A549 (cell line): ENCODE results near the gene SEMA6C. TPM values are rescaled to one million over a fixed set of nuclear protein-coding genes. Genes with fewer than 3 reads are reported as not detected.
"Not testable (repeated sequence)": the region's sequence is repeated elsewhere in the genome, so short reads cannot be mapped to it uniquely, and the experiment has no call there.

Experiments
- ATAC-seq, 2 experiments: fragments of 200-7000 bp in 1 of 2; fragments of >200 bp in 1 of 2; cut with Nextera tagmentation in 1 of 2; cut with Tn5 transposase in 1 of 2; 3 replicates each; pipeline versions ENCODE4 v1.8.0 to v1.9.1; 2018 to 2020; ENCODE audit warnings: mild to moderate bottlenecking in 1 of 2, moderate library complexity in 1 of 2
- CTCF ChIA-PET: fragments of 300-600 bp; sonication (Branson Sonifier 250); formaldehyde crosslinking; extraction: SDS; loops from one replicate; lab custom pipeline; 2021; ENCODE audit warnings: antibody characterized with exemption, inconsistent platforms; lab: Yijun Ruan, JAX
- POLR2A ChIA-PET: fragments of 350-600 bp; formaldehyde crosslinking; extraction: SDS; loops from one replicate; lab custom pipeline; 2021; ENCODE audit warnings: antibody characterized with exemption, inconsistent platforms; lab: Yijun Ruan, JAX
- DNase-seq, 2 experiments: peaks; one replicate each; pipeline versions ENCODE4 v3.0.0 to v3.0.0-alpha.2; 2011 to 2016; ENCODE audit warnings: low read depth in 1 of 2, low spot score in 1 of 2
- FAIRE-seq: peaks from 2 replicates; lab custom pipeline; 2011; peaks lifted over from hg19 to GRCh38; lab: Jason Lieb, UNC
- H3K27ac ChIP-seq, 2 experiments: fragments of >200 bp; sonication (Bioruptor Twin); formaldehyde crosslinking; 3 replicates each; pipeline ENCODE4 v1.5.1; 2016 to 2017
- H3K4me1 ChIP-seq: fragments of >200 bp; sonication (Bioruptor Twin); formaldehyde crosslinking; 3 replicates; pipeline ENCODE4 v1.6.1; 2016
- H3K4me2 ChIP-seq: fragments of >200 bp; sonication (Bioruptor Twin); formaldehyde crosslinking; 3 replicates; pipeline ENCODE4 v1.6.1; 2016
- H3K4me3 ChIP-seq: fragments of >200 bp; sonication (Bioruptor Twin); formaldehyde crosslinking; 3 replicates; pipeline ENCODE4 v1.5.1; 2016
- H3K9me3 ChIP-seq: fragments of >200 bp; sonication (Bioruptor Twin); formaldehyde crosslinking; 3 replicates; pipeline ENCODE4 v1.6.1; 2016
- BHLHE40 ChIP-seq: IDR thresholded peaks from 2 replicates; pipeline ENCODE4 v1.6.1; 2012; ENCODE audit warnings: low read depth, low read length, inconsistent platforms
- CBX8 ChIP-seq: fragments of 200-600 bp; sonication (generic); IDR thresholded peaks from 2 replicates; pipeline ENCODE4 v1.6.1; 2016
- CHD4 ChIP-seq: fragments of 200-600 bp; sonication (generic); IDR thresholded peaks from 2 replicates; pipeline ENCODE4 v1.6.1; 2016; ENCODE audit warnings: antibody characterized with exemption, mild to moderate bottlenecking, borderline replicate concordance
- EHMT2 ChIP-seq: fragments of 200-600 bp; sonication (generic); IDR thresholded peaks from 2 replicates; pipeline ENCODE4 v1.6.1; 2016; ENCODE audit warnings: antibody characterized with exemption, low read depth, mild to moderate bottlenecking, moderate library complexity
- EP300 ChIP-seq, 2 experiments: fragments of >200 bp; sonication (Bioruptor Twin); formaldehyde crosslinking; IDR thresholded peaks; 2 replicates in 1 of 2; 3 replicates in 1 of 2; pipeline ENCODE4 v1.6.1; 2016 to 2017
- FOSL2 ChIP-seq, 2 experiments: fragments of 450-650 bp in 1 of 2; fragments of >200 bp in 1 of 2; sonication (Bioruptor Twin) in 1 of 2; formaldehyde crosslinking; IDR thresholded peaks; 2 replicates each; pipeline versions ENCODE4 v1.5.0 to v1.6.1; 2016 to 2020; ENCODE audit warnings: mild to moderate bottlenecking in 1 of 2, moderate library complexity in 1 of 2
- HOXB13 ChIP-seq: fragments of 250-450 bp; sonication (Bioruptor Pico); IDR thresholded peaks from 2 replicates; pipeline ENCODE4 v1.5.0; 2020; ENCODE audit warnings: low read depth, mild to moderate bottlenecking, moderate library complexity
- JUN ChIP-seq, 2 experiments: fragments of >200 bp; sonication (Bioruptor Twin); formaldehyde crosslinking; IDR thresholded peaks; 2 replicates in 1 of 2; 3 replicates in 1 of 2; pipeline ENCODE4 v1.6.1; 2016 to 2017
- JUNB ChIP-seq: fragments of >200 bp; sonication (Bioruptor Twin); formaldehyde crosslinking; IDR thresholded peaks from 2 replicates; pipeline ENCODE4 v1.6.1; 2016
- MAFK ChIP-seq: fragments of 450-650 bp; IDR thresholded peaks from 2 replicates; pipeline ENCODE4 v1.6.1; 2014; ENCODE audit not compliant: partially characterized antibody
- NPAS2 ChIP-seq: fragments of 250-450 bp; sonication (Bioruptor Pico); IDR thresholded peaks from 2 replicates; pipeline ENCODE4 v1.8.0; 2022; ENCODE audit warnings: mild to moderate bottlenecking, moderate library complexity, borderline replicate concordance
- PHF8 ChIP-seq: fragments of 200-600 bp; sonication (generic); IDR thresholded peaks from 2 replicates; pipeline ENCODE4 v1.6.1; 2016; ENCODE audit warnings: low read depth, mild to moderate bottlenecking, antibody characterized with exemption, moderate library complexity, borderline replicate concordance
- POLR2A ChIP-seq: IDR thresholded peaks from 2 replicates; pipeline ENCODE4 v1.6.1; 2012; ENCODE audit warnings: mild to moderate bottlenecking, low read length
- TFCP2L1 ChIP-seq: fragments of 250-450 bp; sonication (Bioruptor Pico); IDR thresholded peaks from 2 replicates; pipeline ENCODE4 v1.5.0; 2021; ENCODE audit warnings: mild to moderate bottlenecking
- ZNF302 ChIP-seq: fragments of 250-450 bp; sonication (Bioruptor Pico); IDR thresholded peaks from 2 replicates; pipeline ENCODE4 v1.9.0; 2021; ENCODE audit warnings: inconsistent platforms, mild to moderate bottlenecking, moderate library complexity
- whole genome bisulfite sequencing: methylation state at CpG from one replicate; pipeline ENCODE4 v1.1.6; 2017; ENCODE audit errors: missing lambda C conversion rate; 5-methylcytosine and 5-hydroxymethylcytosine counted together
- polyA plus RNA-seq, 4 experiments: library from polyadenylated mRNA; depleted of rRNA in 3 of 4; stranded (reverse); fragments of >200 nt; fragmentation: RNase III in 1 of 4; extraction: RNeasy Plus Mini Kit Qiagen cat#74134 plus additional on column Dnase treatment in 1 of 4; gene quantifications; 2 replicates in 3 of 4; 3 replicates in 1 of 4; pipeline ENCODE4 v1.2.3, GENCODE V29; 2011 to 2017
- TF ChIP-seq, protein P1 (sequence below): fragments of 450-650 bp; IDR thresholded peaks from 2 replicates; pipeline ENCODE4 v1.6.1; 2014; ENCODE audit warnings: antibody characterized with exemption
- TF ChIP-seq, protein P2 (sequence below): fragments of 250-450 bp; sonication (Bioruptor Pico); IDR thresholded peaks from 2 replicates; pipeline ENCODE4 v1.5.0; 2020; ENCODE audit warnings: low read depth, mild to moderate bottlenecking, moderate library complexity

Gene SEMA6C
- polyA plus RNA-seq, 2 of the 4 experiments (the other 2 are of a cell fraction), result 1.3 to 1.6 TPM

DNA sequence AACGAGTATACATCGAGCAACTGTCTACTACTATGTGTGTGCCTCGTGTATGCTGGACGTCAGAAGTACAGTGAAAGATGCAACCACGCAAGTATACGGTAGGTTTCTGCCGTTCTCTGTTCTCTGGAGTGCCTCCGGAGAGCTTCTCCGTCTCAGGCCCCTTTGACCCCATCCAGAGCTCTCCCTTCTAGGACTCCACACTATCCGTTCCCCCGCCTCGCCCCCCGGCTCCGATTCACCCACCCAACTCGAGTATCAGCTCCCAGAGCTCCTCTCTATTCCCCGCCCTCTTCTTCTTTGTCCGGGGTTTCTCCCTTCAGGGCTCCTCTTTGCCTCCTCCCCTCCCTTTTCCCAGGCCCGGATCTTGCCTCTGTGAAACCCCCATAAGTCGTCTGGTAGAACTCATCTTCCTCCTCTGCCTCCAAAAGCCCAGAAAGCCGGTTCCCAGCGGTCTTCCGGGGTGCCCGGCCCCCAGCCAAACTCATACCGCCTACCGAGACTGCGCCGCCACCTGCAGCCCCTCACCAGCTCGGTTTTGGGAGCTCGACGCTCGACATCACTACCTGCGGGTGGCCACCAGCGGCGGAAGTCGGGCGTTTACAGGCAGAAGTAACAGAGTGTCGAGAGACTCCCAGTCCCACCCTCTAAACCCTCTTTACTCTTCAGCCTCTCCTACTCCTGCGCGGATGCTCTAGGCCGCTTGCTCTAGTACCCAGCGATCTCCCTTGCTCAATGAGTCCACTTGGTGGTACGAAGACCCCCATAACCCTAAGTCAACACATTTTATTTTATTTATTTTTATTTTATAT is 43.4 kb upstream of the SEMA6C start, which contains the start of gene VPS72 (continued):
- TF ChIP-seq POLR2A (peak; percentile 75), HOXB13 (CRISPR knock-in tag) (no peak), PHF8 (peak; percentile 89; the same call in 1 of the 2 replicates), JUN (IDR thresholded peaks at IDR 0.05) (peak; percentile 72 to 92; a peak in 4 of 5 replicates), EP300 (IDR thresholded peaks at IDR 0.05) (0 out of 5 replicates have a peak, but pooled peaks of 1 of the 2 experiments have one; percentile 14), ZNF302 (CRISPR knock-in tag) (no peak)
- TF ChIP-seq, protein P1, sequence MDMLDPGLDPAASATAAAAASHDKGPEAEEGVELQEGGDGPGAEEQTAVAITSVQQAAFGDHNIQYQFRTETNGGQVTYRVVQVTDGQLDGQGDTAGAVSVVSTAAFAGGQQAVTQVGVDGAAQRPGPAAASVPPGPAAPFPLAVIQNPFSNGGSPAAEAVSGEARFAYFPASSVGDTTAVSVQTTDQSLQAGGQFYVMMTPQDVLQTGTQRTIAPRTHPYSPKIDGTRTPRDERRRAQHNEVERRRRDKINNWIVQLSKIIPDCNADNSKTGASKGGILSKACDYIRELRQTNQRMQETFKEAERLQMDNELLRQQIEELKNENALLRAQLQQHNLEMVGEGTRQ, result no peak
- TF ChIP-seq, all 56 proteins: peak for 14

DNA sequence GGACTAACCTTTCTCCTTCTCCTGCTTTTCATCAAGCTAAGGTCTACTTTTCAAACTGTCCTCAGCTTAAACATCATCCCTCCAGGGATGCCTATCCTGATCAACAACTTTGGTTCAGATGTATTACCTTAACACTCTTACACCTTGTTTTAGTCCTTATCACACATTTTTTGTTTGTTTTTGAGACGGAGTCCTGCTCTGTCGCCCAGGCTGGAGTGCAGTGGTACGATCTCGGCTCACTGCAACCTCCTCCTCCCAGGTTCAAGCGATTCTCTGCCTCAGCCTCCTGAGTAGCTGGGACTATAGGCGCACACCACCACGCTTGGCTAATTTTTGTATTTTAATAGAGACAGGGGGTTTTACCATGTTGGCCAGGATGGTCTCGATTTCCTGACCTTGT is 42.2 kb upstream of the SEMA6C start:
- Histone ChIP-seq H3K4me2 (peak overlapping the region; percentile 93), H3K4me3 (peak overlapping the region; percentile 80), H3K4me1 (peaks cover 12% of the 10 kb centered on the region; the same call in 2 of the 3 replicates), H3K27ac (peak overlapping the region in 1 of 2 experiments; percentile 89; a peak in 2 of 6 replicates)
- ATAC-seq, DNase-seq, POLR2A ChIA-PET, H3K9me3 ChIP-seq, FAIRE-seq: not testable (repeated sequence)
- CTCF ChIA-PET, result interaction anchor here (0.7 to 2.1 kb wide), 3 partner anchors 10 to 63 kb away, joined by 3 to 12 read pairs (median 6); partner anchors contain the start of gene TMOD4
- 86% methylated on average over 8 of the region's 8 CpGs for WGBS

DNA sequence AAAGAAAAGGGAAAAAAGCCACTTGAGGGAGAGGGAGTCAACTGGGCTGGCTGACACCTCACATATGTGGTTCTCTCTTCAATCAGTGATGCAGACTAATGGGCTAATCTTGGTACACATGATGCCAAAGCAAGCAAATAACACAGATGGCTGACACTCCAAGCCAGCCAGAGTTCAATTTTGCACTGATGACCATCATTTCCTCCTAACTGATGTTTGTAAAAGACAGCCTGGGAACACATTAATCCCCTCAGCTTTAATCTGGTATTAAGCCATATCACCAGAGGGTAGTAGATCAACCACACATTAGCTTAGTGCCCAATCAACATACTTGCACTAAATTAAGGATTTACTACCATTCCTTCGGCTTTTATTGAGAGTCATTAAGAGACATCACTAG is 40.8 kb upstream of the SEMA6C start:
- TF ChIP-seq CHD4 (no peak), EHMT2 (no peak), JUNB (no peak)
- TF ChIP-seq, all 56 proteins: peak for 0
- H3K27ac ChIP-seq, result no peak overlapping the region
- H3K4me2 ChIP-seq, result no peak overlapping the region
- ATAC-seq (no peak), DNase-seq (no peak), FAIRE-seq (no peak)
- peaks cover 12% of the 10 kb centered on the region; the same call in 2 of the 3 replicates for H3K4me1 ChIP-seq
- no peaks in the 10 kb centered on the region for H3K9me3 ChIP-seq
- no peak overlapping the region for H3K4me3 ChIP-seq
- CTCF ChIA-PET, result no interaction called here
- 95% methylated on average over 1 of the region's 1 CpG for WGBS
- POLR2A ChIA-PET, result no interaction called here

DNA sequence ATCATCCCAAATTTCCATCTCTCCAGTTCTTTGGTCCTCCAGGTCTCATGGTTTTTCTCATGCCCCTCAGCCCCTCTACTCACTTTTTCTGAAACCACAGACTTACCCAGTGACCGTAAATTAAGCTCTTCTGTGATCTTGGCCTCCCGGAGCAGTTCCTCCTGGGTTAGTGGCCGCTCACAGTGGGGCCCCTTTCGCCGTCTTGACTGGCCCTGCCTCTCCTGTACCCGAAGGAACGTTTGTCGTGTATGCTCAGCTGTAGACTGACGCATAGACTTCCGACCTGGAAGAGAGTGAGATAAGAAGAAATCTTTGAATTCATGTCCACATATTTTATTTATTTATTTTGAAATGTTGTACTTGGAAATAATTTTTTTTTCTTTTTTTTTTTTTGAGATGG is 37.8 kb upstream of the SEMA6C start:
- Histone ChIP-seq H3K9me3 (no peaks in the 10 kb centered on the region), H3K4me2 (no peak overlapping the region), H3K27ac (no peak overlapping the region), H3K4me1 (peaks cover 9% of the 10 kb centered on the region; the same call in 2 of the 3 replicates), H3K4me3 (no peak overlapping the region)
- WGBS, result 96% methylated on average over 10 of the region's 10 CpGs
- ChIA-PET CTCF (interaction anchor here (1.5 to 2.7 kb wide), 3 partner anchors 8 to 156 kb away, joined by 3 to 9 read pairs (median 5); partner anchors contain the start of gene TMOD4), POLR2A (no interaction called here)
- no peak for ATAC-seq
- DNase-seq, result no peak
- FAIRE-seq, result no peak
- TF ChIP-seq MAFK (no peak), CBX8 (no peak), TFCP2L1 (CRISPR knock-in tag) (no peak), FOSL2 (IDR thresholded peaks at IDR 0.05) (no peak), FOSL2 (CRISPR knock-in tag; IDR thresholded peaks at IDR 0.05) (no peak), NPAS2 (CRISPR knock-in tag) (no peak), BHLHE40 (no peak), PHF8 (no peak)
- TF ChIP-seq, protein P2, sequence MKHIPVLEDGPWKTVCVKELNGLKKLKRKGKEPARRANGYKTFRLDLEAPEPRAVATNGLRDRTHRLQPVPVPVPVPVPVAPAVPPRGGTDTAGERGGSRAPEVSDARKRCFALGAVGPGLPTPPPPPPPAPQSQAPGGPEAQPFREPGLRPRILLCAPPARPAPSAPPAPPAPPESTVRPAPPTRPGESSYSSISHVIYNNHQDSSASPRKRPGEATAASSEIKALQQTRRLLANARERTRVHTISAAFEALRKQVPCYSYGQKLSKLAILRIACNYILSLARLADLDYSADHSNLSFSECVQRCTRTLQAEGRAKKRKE (CRISPR knock-in tag), result no peak
